Astrocyte of the hippocampus (primary cell): ENCODE results near the gene SLC25A27.
"Not testable (repeated sequence)": the region's sequence is repeated elsewhere in the genome, so short reads cannot be mapped to it uniquely, and the experiment has no call there.

ENCODE experiments used
- DNase-seq: peaks from one replicate; pipeline ENCODE4 v3.0.0; 2011; ENCODE audit warnings: low read depth, low spot score

The SLC25A27 gene

GRCh38 chr6:46652603-46653438, at the start of gene SLC25A27, which contains the start of gene CYP39A1:
Gene SLC25A27 (plus strand): TSS chr6:46652975. CDS start chr6:46653193, 218 bp downstream.
Gene CYP39A1 (minus strand): TSS chr6:46652818. CDS start chr6:46652582, 236 bp downstream.
- DNase-seq, result peak; percentile 96

- no peak for DNase-seq
Observed at GRCh38 chr6:46605091-46605797, 47.5 kb upstream of the SLC25A27 start.

- no peak for DNase-seq
Observed at GRCh38 chr6:46606338-46606737, 46.4 kb upstream of the SLC25A27 start.

GRCh38 chr6:46610862-46611553, 41.8 kb upstream of the SLC25A27 start:
- DNase-seq, result no peak

- peak; percentile 3 for DNase-seq
Observed at GRCh38 chr6:46612645-46613044, 40.1 kb upstream of the SLC25A27 start.

GRCh38 chr6:46618726-46619125, 34.0 kb upstream of the SLC25A27 start:
- DNase-seq, result no peak

- DNase-seq, result peak; percentile 34
Observed at GRCh38 chr6:46626228-46626909, 26.4 kb upstream of the SLC25A27 start.

- DNase-seq, result no peak
Observed at GRCh38 chr6:46626976-46627375, 25.8 kb upstream of the SLC25A27 start.

- no peak for DNase-seq
Observed at GRCh38 chr6:46628498-46628897, 24.3 kb upstream of the SLC25A27 start.

GRCh38 chr6:46628976-46629375, 23.8 kb upstream of the SLC25A27 start:
- peak; percentile 13 for DNase-seq

- DNase-seq, result no peak
Observed at GRCh38 chr6:46629691-46630090, 23.1 kb upstream of the SLC25A27 start.

GRCh38 chr6:46632053-46632452, 20.7 kb upstream of the SLC25A27 start:
- no peak for DNase-seq

- no peak for DNase-seq
Observed at GRCh38 chr6:46635462-46635861, 17.3 kb upstream of the SLC25A27 start.

- DNase-seq, result no peak
Observed at GRCh38 chr6:46637145-46637544, 15.6 kb upstream of the SLC25A27 start.

GRCh38 chr6:46637933-46638332, 14.8 kb upstream of the SLC25A27 start:
- no peak for DNase-seq

GRCh38 chr6:46638650-46639049, 14.1 kb upstream of the SLC25A27 start:
- DNase-seq, result no peak

GRCh38 chr6:46642928-46643751, 9.6 kb upstream of the SLC25A27 start:
- DNase-seq, result no peak

- no peak for DNase-seq
Observed at GRCh38 chr6:46645265-46645664, 7.5 kb upstream of the SLC25A27 start.

GRCh38 chr6:46648108-46648507, 4.7 kb upstream of the SLC25A27 start:
- DNase-seq, result not testable (repeated sequence)

GRCh38 chr6:46648869-46649492, 3.8 kb upstream of the SLC25A27 start:
- DNase-seq, result no peak
